Left renal cortex interstitium (tissue), 4 donors: ENCODE measurements around the gene ATP1A4. TPM values are rescaled to one million over a fixed set of nuclear protein-coding genes. Genes with fewer than 3 reads are reported as not detected.

ENCODE experiments used
- DNase-seq, 4 donors: peaks; one replicate each; pipeline ENCODE4 v3.0.0-alpha.2; 2013; ENCODE audit warnings: low read depth in 4 of 4, low spot score in 2 of 4, missing footprints in 1 of 4
- polyA plus RNA-seq, 4 donors: library from polyadenylated mRNA; unstranded; fragments of 120-200 nt; gene quantifications; one replicate each; pipeline ENCODE4 v1.2.1, GENCODE V29; 2013; ENCODE audit not compliant: insufficient read length in 4 of 4

ATP1A4 gene
- polyA plus RNA-seq, 4 donors = 0.04 to 0.43 (median 0.26) TPM; not detected in 1

- no peak for DNase-seq
These were observed 45.8 kb downstream of the ATP1A4 start for GRCh38 chr1:160197231-160197630.

GRCh38 chr1:160200786-160201185 is 49.4 kb downstream of the ATP1A4 start:
- no peak for DNase-seq

GRCh38 chr1:160204526-160205241 is 53.3 kb downstream of the ATP1A4 start:
- DNase-seq = no peak

- peak in 2 of 4 donors; percentile 29 to 51 for DNase-seq
These were observed 54.0 kb downstream of the ATP1A4 start, which contains the start of gene PEA15 for GRCh38 chr1:160205242-160206035. Gene PEA15 (plus strand): TSS chr1:160205384. CDS start chr1:160211545, 6,161 bp downstream.

- DNase-seq = peak in 2 of 4 donors; percentile 26 to 28
These were observed 54.6 kb downstream of the ATP1A4 start for GRCh38 chr1:160206036-160206389.

- DNase-seq = no peak
These were observed 55.2 kb downstream of the ATP1A4 start for GRCh38 chr1:160206421-160207117.

- DNase-seq = no peak
These were observed 55.8 kb downstream of the ATP1A4 start for GRCh38 chr1:160207118-160207650.

GRCh38 chr1:160207771-160208556 is 56.6 kb downstream of the ATP1A4 start:
- DNase-seq = no peak

- no peak for DNase-seq
These were observed 57.3 kb downstream of the ATP1A4 start for GRCh38 chr1:160208557-160209320.

GRCh38 chr1:160209321-160210046 is 58.1 kb downstream of the ATP1A4 start:
- no peak for DNase-seq

- DNase-seq = no peak
These were observed 59.2 kb downstream of the ATP1A4 start for GRCh38 chr1:160210561-160210960.

GRCh38 chr1:160211046-160211790 is 59.8 kb downstream of the ATP1A4 start:
- DNase-seq = no peak

GRCh38 chr1:160214481-160215140 is 63.2 kb downstream of the ATP1A4 start:
- DNase-seq = no peak

- no peak for DNase-seq
These were observed 64.9 kb downstream of the ATP1A4 start for GRCh38 chr1:160216301-160216700.

- DNase-seq = no peak
These were observed 66.2 kb downstream of the ATP1A4 start for GRCh38 chr1:160217481-160218051.

GRCh38 chr1:160219062-160219929 is 67.9 kb downstream of the ATP1A4 start:
- peak in 2 of 4 donors; percentile 16 to 31 for DNase-seq
